HS-5 (cell line): ENCODE results near the gene ASAP3.

Experiments
- DNase-seq: peaks from one replicate; pipeline ENCODE4 v3.0.0-alpha.2; 2012; ENCODE audit warnings: low read depth

Gene ASAP3

GRCh38 chr1:23422241-23422877 lies 61.6 kb downstream of the ASAP3 start:
- DNase-seq = no peak

GRCh38 chr1:23421753-23422240 lies 62.2 kb downstream of the ASAP3 start:
- DNase-seq = no peak

GRCh38 chr1:23421343-23421742 lies 62.6 kb downstream of the ASAP3 start:
- no peak for DNase-seq

GRCh38 chr1:23420778-23421177 lies 63.2 kb downstream of the ASAP3 start:
- no peak for DNase-seq

- DNase-seq = no peak
Measured at GRCh38 chr1:23419180-23419579, 64.8 kb downstream of the ASAP3 start.

- no peak for DNase-seq
Measured at GRCh38 chr1:23417570-23417969, 66.4 kb downstream of the ASAP3 start.

- no peak for DNase-seq
Measured at GRCh38 chr1:23416964-23417363, 67.0 kb downstream of the ASAP3 start.

GRCh38 chr1:23408797-23409290 lies 75.1 kb downstream of the ASAP3 start:
- DNase-seq = no peak

- no peak for DNase-seq
Measured at GRCh38 chr1:23407016-23407630, 76.9 kb downstream of the ASAP3 start.

GRCh38 chr1:23405946-23406345 lies 78.0 kb downstream of the ASAP3 start:
- DNase-seq = no peak

GRCh38 chr1:23403735-23404486 lies 80.1 kb downstream of the ASAP3 start:
- peak; percentile 85 for DNase-seq

- no peak for DNase-seq
Measured at GRCh38 chr1:23403355-23403734, 80.6 kb downstream of the ASAP3 start.

GRCh38 chr1:23403038-23403336 lies 81.0 kb downstream of the ASAP3 start:
- DNase-seq = peak; percentile 58

GRCh38 chr1:23402286-23403037 lies 81.5 kb downstream of the ASAP3 start:
- DNase-seq = no peak

- DNase-seq = no peak
Measured at GRCh38 chr1:23401313-23401712, 82.7 kb downstream of the ASAP3 start.

- DNase-seq = no peak
Measured at GRCh38 chr1:23400324-23401114, 83.5 kb downstream of the ASAP3 start.

- DNase-seq = no peak
Measured at GRCh38 chr1:23399229-23399628, 84.8 kb downstream of the ASAP3 start.

- no peak for DNase-seq
Measured at GRCh38 chr1:23397908-23398307, 86.1 kb downstream of the ASAP3 start.

- DNase-seq = no peak
Measured at GRCh38 chr1:23396380-23396779, 87.6 kb downstream of the ASAP3 start.

- no peak for DNase-seq
Measured at GRCh38 chr1:23395849-23396248, 88.1 kb downstream of the ASAP3 start.

GRCh38 chr1:23395154-23395724 lies 88.7 kb downstream of the ASAP3 start:
- DNase-seq = no peak
